NK-92 (cell line): ENCODE results near the gene RFC1.
"Not testable (repeated sequence)": the region's sequence is repeated elsewhere in the genome, so short reads cannot be mapped to it uniquely, and the experiment has no call there.

Experiments used
- DNase-seq: peaks from one replicate; lab custom pipeline; 2025; ENCODE audit not compliant: unreplicated experiment; lab: John Stamatoyannopoulos, UW

The RFC1 gene

GRCh38 chr4:39365830-39366771 is at the start of gene RFC1:
Gene RFC1, minus strand, starts transcription at chr4:39366362. Its CDS starts 121 bp downstream, at chr4:39366241.
- DNase-seq = peak; percentile 59

GRCh38 chr4:39415678-39416283 is 49.6 kb upstream of the RFC1 start:
- no peak for DNase-seq

- DNase-seq = not testable (repeated sequence)
These were observed 45.4 kb upstream of the RFC1 start for GRCh38 chr4:39411561-39411960.

GRCh38 chr4:39410415-39410814 is 44.3 kb upstream of the RFC1 start:
- no peak for DNase-seq

GRCh38 chr4:39407584-39407885 is 41.4 kb upstream of the RFC1 start:
- no peak for DNase-seq

GRCh38 chr4:39406763-39407583 is 40.8 kb upstream of the RFC1 start, which contains the start of gene KLB:
Gene KLB, plus strand, starts transcription at chr4:39406930. Its CDS starts 20 bp downstream, at chr4:39406950.
- no peak for DNase-seq

GRCh38 chr4:39401640-39402039 is 35.5 kb upstream of the RFC1 start:
- DNase-seq = not testable (repeated sequence)

- DNase-seq = no peak
These were observed 28.5 kb upstream of the RFC1 start for GRCh38 chr4:39394706-39395105.

GRCh38 chr4:39390603-39391002 is 24.4 kb upstream of the RFC1 start:
- DNase-seq = no peak

GRCh38 chr4:39384563-39384962 is 18.4 kb upstream of the RFC1 start:
- DNase-seq = no peak

- DNase-seq = no peak
These were observed 17.5 kb upstream of the RFC1 start for GRCh38 chr4:39383690-39384089.

GRCh38 chr4:39375478-39375877 is 9.3 kb upstream of the RFC1 start:
- DNase-seq = no peak

GRCh38 chr4:39371209-39371608 is 5.0 kb upstream of the RFC1 start:
- DNase-seq = not testable (repeated sequence)

GRCh38 chr4:39369301-39369700 is 3.1 kb upstream of the RFC1 start:
- DNase-seq = no peak

- DNase-seq = no peak
These were observed 1.0 kb upstream of the RFC1 start for GRCh38 chr4:39367166-39367565.

GRCh38 chr4:39365360-39365759 is 802 bp downstream of the RFC1 start:
- no peak for DNase-seq

- no peak for DNase-seq
These were observed 2.3 kb downstream of the RFC1 start for GRCh38 chr4:39363773-39364393.

- no peak for DNase-seq
These were observed 3.3 kb downstream of the RFC1 start for GRCh38 chr4:39362827-39363226.

GRCh38 chr4:39360611-39361010 is 5.6 kb downstream of the RFC1 start:
- not testable (repeated sequence) for DNase-seq

- no peak for DNase-seq
These were observed 9.2 kb downstream of the RFC1 start for GRCh38 chr4:39357002-39357401.

- DNase-seq = no peak
These were observed 12.0 kb downstream of the RFC1 start for GRCh38 chr4:39354254-39354552.
